AG09309 (cell line): ENCODE data around the gene KCNK6.
A peak's percentile ranks its signal among the peaks of the same experiment; 100 is the strongest.

Source experiments
- DNase-seq: peaks from one replicate; pipeline ENCODE4 v3.0.0-alpha.2; 2010; ENCODE audit warnings: low read depth
- H3K4me3 ChIP-seq: 2 replicates; pipeline ENCODE4 v1.5.1; 2011; ENCODE audit warnings: mild to moderate bottlenecking, low read depth, low read length, moderate library complexity; ENCODE audit not compliant: control insufficient read depth
- CTCF ChIP-seq: IDR thresholded peaks from 2 replicates; pipeline ENCODE4 v1.5.1; 2011; ENCODE audit warnings: mild to moderate bottlenecking, low read depth, low read length, inconsistent platforms; ENCODE audit not compliant: insufficient read depth, control insufficient read depth; ENCODE audit errors: missing control alignments

The KCNK6 gene

GRCh38 chr19:38319421-38320258 is at the start of gene KCNK6:
Gene KCNK6, plus strand, starts transcription at chr19:38319845. Its CDS starts 106 bp downstream, at chr19:38319951.
- no peak for TF ChIP-seq CTCF
- peak within 1 kb of the TSS; percentile 86 for H3K4me3 ChIP-seq
- no peak for DNase-seq

GRCh38 chr19:38270587-38271167 is 49.0 kb upstream of the KCNK6 start:
- no peak for TF ChIP-seq CTCF
- H3K4me3 ChIP-seq: no peak overlapping the region
- DNase-seq: no peak

- H3K4me3 ChIP-seq: no peak overlapping the region
- no peak for TF ChIP-seq CTCF
- no peak for DNase-seq
These were observed 46.1 kb upstream of the KCNK6 start for GRCh38 chr19:38273499-38273898.

GRCh38 chr19:38274739-38275138 is 44.9 kb upstream of the KCNK6 start:
- H3K4me3 ChIP-seq: no peak overlapping the region
- no peak for DNase-seq
- TF ChIP-seq CTCF: no peak

- H3K4me3 ChIP-seq: no peak overlapping the region
- DNase-seq: no peak
- no peak for TF ChIP-seq CTCF
These were observed 42.6 kb upstream of the KCNK6 start for GRCh38 chr19:38276942-38277517.

- no peak for DNase-seq
- no peak for TF ChIP-seq CTCF
- H3K4me3 ChIP-seq: no peak overlapping the region
These were observed 42.1 kb upstream of the KCNK6 start for GRCh38 chr19:38277549-38277948.
